Fibroblast of lung (primary cell): ENCODE measurements around the gene GIMAP1. TPM values are rescaled to one million over a fixed set of nuclear protein-coding genes. Genes with fewer than 3 reads are reported as not detected.

Source experiments
- DNase-seq, 2 donors: peaks; one replicate each; pipeline versions ENCODE4 v3.0.0 to v3.0.0-alpha.2; 2010; ENCODE audit warnings: low read depth in 2 of 2
- H2AFZ ChIP-seq: 2 replicates; pipeline ENCODE4 v1.5.1; 2012; ENCODE audit warnings: low read length, control low read depth, inconsistent platforms
- H3K27ac ChIP-seq: 2 replicates; pipeline ENCODE4 v1.5.1; 2011; ENCODE audit warnings: low read length, control low read depth; ENCODE audit not compliant: insufficient read depth
- H3K27me3 ChIP-seq: 2 replicates; pipeline ENCODE4 v1.5.1; 2011; ENCODE audit warnings: mild to moderate bottlenecking, low read length; ENCODE audit not compliant: control insufficient read depth, insufficient read depth
- H3K36me3 ChIP-seq: 2 replicates; pipeline ENCODE4 v1.5.1; 2011; ENCODE audit warnings: low read length; ENCODE audit not compliant: control insufficient read depth, insufficient read depth
- H3K4me1 ChIP-seq: 2 replicates; pipeline ENCODE4 v1.5.1; 2011; ENCODE audit warnings: low read length; ENCODE audit not compliant: control insufficient read depth, insufficient read depth; ENCODE audit errors: extremely low read depth
- H3K4me2 ChIP-seq: 2 replicates; pipeline ENCODE4 v1.5.1; 2011; ENCODE audit warnings: low read length, control low read depth; ENCODE audit not compliant: insufficient read depth; ENCODE audit errors: extremely low read depth
- H3K4me3 ChIP-seq, 4 experiments: fragments of 200-600 bp in 1 of 4; sonication (generic) in 1 of 4; replicated peaks in 1 of 4; 2 replicates each; pipeline ENCODE4 v1.5.1; 2011 to 2016; ENCODE audit warnings: low read length in 4 of 4, low read depth in 3 of 4, mild to moderate bottlenecking in 3 of 4, control low read depth in 2 of 4, inconsistent platforms in 1 of 4, mixed read lengths in 1 of 4; ENCODE audit not compliant: insufficient read depth in 1 of 4; ENCODE audit errors: control extremely low read depth in 1 of 4
- H3K79me2 ChIP-seq: 2 replicates; pipeline ENCODE4 v1.5.1; 2012; ENCODE audit warnings: mild to moderate bottlenecking, low read length, inconsistent platforms; ENCODE audit not compliant: control insufficient read depth, insufficient read depth
- H3K9ac ChIP-seq: 2 replicates; pipeline ENCODE4 v1.5.1; 2011; ENCODE audit warnings: mild to moderate bottlenecking, low read length, control low read depth; ENCODE audit not compliant: insufficient read depth
- H3K9me3 ChIP-seq: 2 replicates; pipeline ENCODE4 v1.5.1; 2012; ENCODE audit warnings: low read depth, low read length; ENCODE audit not compliant: control insufficient read depth, insufficient read depth
- H4K20me1 ChIP-seq: 2 replicates; pipeline ENCODE4 v1.5.1; 2011; ENCODE audit warnings: low read length; ENCODE audit not compliant: control insufficient read depth, insufficient read depth; ENCODE audit errors: extremely low read depth
- EZH2 ChIP-seq: IDR thresholded peaks from 2 replicates; pipeline ENCODE4 v1.5.1; 2012; ENCODE audit warnings: low read length, control low read depth, mild to moderate bottlenecking; ENCODE audit errors: missing control alignments
- polyA plus RNA-seq, 2 donors: library from polyadenylated mRNA; depleted of rRNA in 1 of 2; stranded (reverse) in 1 of 2; unstranded in 1 of 2; fragments of >200 nt; gene quantifications; 2 replicates each; pipeline ENCODE4 v1.2.1, GENCODE V29; 2011 to 2012; ENCODE audit warnings: missing spikeins in 1 of 2
- total RNA-seq: library from RNA; depleted of rRNA; stranded (reverse); fragments of >200 nt; gene quantifications from 2 replicates; pipeline ENCODE4 v1.2.1, GENCODE V29; 2014
- TF ChIP-seq, protein P1 (sequence below), 2 donors: IDR thresholded peaks in 1 of 2; conservative IDR thresholded peaks in 1 of 2; 1 replicate in 1 of 2; 2 replicates in 1 of 2; pipeline ENCODE4 v1.5.1; 2011 to 2012; ENCODE audit warnings: low read length in 2 of 2, control low read depth in 1 of 2, inconsistent platforms in 1 of 2, low read depth in 1 of 2, mild to moderate bottlenecking in 1 of 2

Gene GIMAP1
- total and polyA plus RNA-seq, 2 donors (not counting 1 experiment from before 2014, with no cell fraction given): under 0.01 to 0.01 TPM

GRCh38 chr7:150766334-150766709 lies 49.9 kb downstream of the GIMAP1 start:
- H3K27me3 ChIP-seq: no peaks in the 10 kb centered on the region
- no peaks in the 10 kb centered on the region for H4K20me1 ChIP-seq
- no peaks in the 10 kb centered on the region for H3K9me3 ChIP-seq
- no peak for TF ChIP-seq EZH2
- TF ChIP-seq, protein P1, sequence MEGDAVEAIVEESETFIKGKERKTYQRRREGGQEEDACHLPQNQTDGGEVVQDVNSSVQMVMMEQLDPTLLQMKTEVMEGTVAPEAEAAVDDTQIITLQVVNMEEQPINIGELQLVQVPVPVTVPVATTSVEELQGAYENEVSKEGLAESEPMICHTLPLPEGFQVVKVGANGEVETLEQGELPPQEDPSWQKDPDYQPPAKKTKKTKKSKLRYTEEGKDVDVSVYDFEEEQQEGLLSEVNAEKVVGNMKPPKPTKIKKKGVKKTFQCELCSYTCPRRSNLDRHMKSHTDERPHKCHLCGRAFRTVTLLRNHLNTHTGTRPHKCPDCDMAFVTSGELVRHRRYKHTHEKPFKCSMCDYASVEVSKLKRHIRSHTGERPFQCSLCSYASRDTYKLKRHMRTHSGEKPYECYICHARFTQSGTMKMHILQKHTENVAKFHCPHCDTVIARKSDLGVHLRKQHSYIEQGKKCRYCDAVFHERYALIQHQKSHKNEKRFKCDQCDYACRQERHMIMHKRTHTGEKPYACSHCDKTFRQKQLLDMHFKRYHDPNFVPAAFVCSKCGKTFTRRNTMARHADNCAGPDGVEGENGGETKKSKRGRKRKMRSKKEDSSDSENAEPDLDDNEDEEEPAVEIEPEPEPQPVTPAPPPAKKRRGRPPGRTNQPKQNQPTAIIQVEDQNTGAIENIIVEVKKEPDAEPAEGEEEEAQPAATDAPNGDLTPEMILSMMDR (conservative IDR thresholded peaks at IDR 0.05 in 1 of 2, IDR thresholded peaks at IDR 0.05 in 1 of 2; ENCODE audit: low read depth in 1 of 2, low read length in 2 of 2): no peak
- no peak overlapping the region for H2AFZ ChIP-seq
- no peak overlapping the region for H3K27ac ChIP-seq
- no peaks in the 10 kb centered on the region for H3K4me1 ChIP-seq
- no peak for DNase-seq
- H3K4me2 ChIP-seq: no peak overlapping the region
- H3K36me3 ChIP-seq: no peaks in the 10 kb centered on the region
- H3K4me3 ChIP-seq: no peak overlapping the region
- H3K79me2 ChIP-seq: no peaks in the 10 kb centered on the region
- no peak overlapping the region for H3K9ac ChIP-seq

DNA sequence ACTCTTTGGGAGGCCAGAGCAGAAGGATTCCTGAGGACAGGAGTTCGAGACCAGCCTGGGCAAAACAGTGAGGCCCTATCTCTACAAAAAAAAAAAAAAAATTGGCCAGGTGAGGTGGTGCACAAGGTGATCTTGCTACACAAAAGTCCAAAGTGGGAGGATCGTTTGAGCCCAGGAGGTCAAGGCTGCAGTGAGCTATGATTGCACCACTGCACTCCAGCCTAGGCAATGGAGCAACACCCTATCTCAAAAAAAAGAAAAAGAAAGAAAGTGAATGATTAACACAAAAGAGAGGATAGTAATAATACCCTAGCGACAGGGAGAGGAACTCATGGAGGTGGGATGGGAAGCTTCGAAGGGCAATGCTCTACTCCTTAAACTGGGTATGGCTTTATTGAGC lies 53.4 kb downstream of the GIMAP1 start:
- H3K4me1 ChIP-seq: no peaks in the 10 kb centered on the region

More for the DNA sequence above, 53.4 kb downstream of the GIMAP1 start:
- Histone ChIP-seq H3K9ac (no peak overlapping the region), H3K36me3 (no peaks in the 10 kb centered on the region), H4K20me1 (no peaks in the 10 kb centered on the region), H3K27me3 (no peaks in the 10 kb centered on the region), H3K4me3 (no peak overlapping the region), H3K4me2 (no peak overlapping the region), H3K27ac (no peak overlapping the region), H3K9me3 (no peaks in the 10 kb centered on the region), H3K79me2 (no peaks in the 10 kb centered on the region), H2AFZ (no peak overlapping the region)
- TF ChIP-seq EZH2: no peak
- TF ChIP-seq, protein P1 (conservative IDR thresholded peaks at IDR 0.05 in 1 of 2, IDR thresholded peaks at IDR 0.05 in 1 of 2; ENCODE audit: low read depth in 1 of 2, low read length in 2 of 2): no peak
- no peak for DNase-seq

Other genes starting within 250 kb of the GIMAP1 start
- not detected in 2 replicates for gene GIMAP7, start 201.7 kb upstream of the GIMAP1 start, total RNA-seq
- gene GIMAP7, start 201.7 kb upstream of the GIMAP1 start, polyA plus RNA-seq: not detected in 2 replicates
- not detected in 2 replicates for gene GIMAP4, start 149.2 kb upstream of the GIMAP1 start, total RNA-seq
- not detected in 2 replicates for gene GIMAP4, start 149.2 kb upstream of the GIMAP1 start, polyA plus RNA-seq
- under 0.01 TPM in 1 of 2 replicates, not detected in the other for gene GIMAP6, start 84.2 kb upstream of the GIMAP1 start, total RNA-seq
- gene GIMAP6, start 84.2 kb upstream of the GIMAP1 start, polyA plus RNA-seq: not detected in 2 replicates
- gene GIMAP2, start 30.9 kb upstream of the GIMAP1 start, total RNA-seq: 13.9 and 16.2 TPM in 2 replicates
- 0.54 and 1.4 TPM in 2 replicates for gene GIMAP2, start 30.9 kb upstream of the GIMAP1 start, polyA plus RNA-seq
- not detected in 2 replicates for gene GIMAP5, start 20.8 kb downstream of the GIMAP1 start, total RNA-seq
- not detected in 2 replicates for gene GIMAP5, start 20.8 kb downstream of the GIMAP1 start, polyA plus RNA-seq
- gene TMEM176B, start 83.8 kb downstream of the GIMAP1 start, total RNA-seq: 26.8 and 95.3 TPM in 2 replicates
- gene TMEM176B, start 83.8 kb downstream of the GIMAP1 start, polyA plus RNA-seq: 0.78 and 1.1 TPM in 2 replicates
- gene TMEM176A, start 84.2 kb downstream of the GIMAP1 start, total RNA-seq: 14.2 and 61.1 TPM in 2 replicates
- gene TMEM176A, start 84.2 kb downstream of the GIMAP1 start, polyA plus RNA-seq: 0.12 and 0.38 TPM in 2 replicates
- gene AOC1, start 135.9 kb downstream of the GIMAP1 start, total RNA-seq: not detected in 2 replicates
- not detected in 2 replicates for gene AOC1, start 135.9 kb downstream of the GIMAP1 start, polyA plus RNA-seq